GM23338 (cell line): ENCODE results near the gene C22orf39. TPM values are rescaled to one million over a fixed set of nuclear protein-coding genes. Genes with fewer than 3 reads are reported as not detected.

ENCODE experiments used
- ATAC-seq: fragments of 200-7000 bp; cut with Tn5 transposase; 3 replicates; pipeline ENCODE4 v1.9.1; 2020
- DNase-seq: peaks from one replicate; pipeline ENCODE4 v3.0.0-alpha.2; 2015; ENCODE audit warnings: low spot score
- H2AFZ ChIP-seq: fragments of 200-600 bp; sonication (generic); 2 replicates; pipeline ENCODE4 v1.8.0; 2016; ENCODE audit warnings: antibody characterized with exemption, mild to moderate bottlenecking, moderate library complexity
- H3F3A ChIP-seq: fragments of 200-600 bp; sonication (generic); replicated peaks from 2 replicates; pipeline ENCODE4 v1.8.0; 2017; ENCODE audit warnings: antibody characterized with exemption, mixed run types, low read depth
- H3K27ac ChIP-seq: fragments of 200-600 bp; sonication (generic); 2 replicates; pipeline ENCODE4 v1.6.1; 2016; ENCODE audit warnings: low read depth
- H3K27me3 ChIP-seq: fragments of 200-600 bp; sonication (generic); 2 replicates; pipeline ENCODE4 v1.8.0; 2016; ENCODE audit warnings: mild to moderate bottlenecking, mixed run types, moderate library complexity; ENCODE audit not compliant: insufficient read depth
- H3K36me3 ChIP-seq: fragments of 200-600 bp; sonication (generic); 2 replicates; pipeline ENCODE4 v1.8.0; 2016; ENCODE audit warnings: mild to moderate bottlenecking; ENCODE audit not compliant: insufficient read depth
- H3K4me1 ChIP-seq: fragments of 200-600 bp; sonication (generic); 2 replicates; pipeline ENCODE4 v1.8.0; 2016; ENCODE audit warnings: mild to moderate bottlenecking, moderate library complexity; ENCODE audit not compliant: insufficient read depth
- H3K4me2 ChIP-seq: fragments of 200-600 bp; sonication (generic); 2 replicates; pipeline ENCODE4 v1.7.1; 2017; ENCODE audit warnings: mixed run types
- H3K4me3 ChIP-seq: fragments of 200-600 bp; sonication (generic); 2 replicates; pipeline ENCODE4 v1.6.1; 2016; ENCODE audit warnings: mixed run types
- H3K79me2 ChIP-seq: fragments of 200-600 bp; sonication (generic); replicated peaks from 2 replicates; pipeline ENCODE4 v1.8.0; 2017; ENCODE audit warnings: mild to moderate bottlenecking; ENCODE audit not compliant: insufficient read depth
- H3K9me2 ChIP-seq: fragments of 200-600 bp; sonication (generic); 2 replicates; pipeline ENCODE4 v1.8.0; 2017; ENCODE audit not compliant: insufficient read depth
- H4K20me1 ChIP-seq: fragments of 200-600 bp; sonication (generic); replicated peaks from 2 replicates; pipeline ENCODE4 v1.8.0; 2017; ENCODE audit warnings: mild to moderate bottlenecking; ENCODE audit not compliant: insufficient read depth
- H3K27ac Mint-ChIP-seq: 2 replicates; pipeline ENCODE4 v1.8.0; 2020; ENCODE audit warnings: inconsistent platforms, mild to moderate bottlenecking, moderate library complexity, mixed read lengths
- H3K27me3 Mint-ChIP-seq: 3 replicates; pipeline ENCODE4 v1.8.0; 2022; ENCODE audit warnings: low read depth, mild to moderate bottlenecking, moderate library complexity, mixed read lengths, inconsistent platforms; ENCODE audit not compliant: insufficient read depth, poor library complexity
- H3K36me3 Mint-ChIP-seq: 3 replicates; pipeline ENCODE4 v1.8.0; 2021; ENCODE audit warnings: low read depth, mild to moderate bottlenecking, inconsistent platforms, moderate library complexity, mixed read lengths
- H3K4me1 Mint-ChIP-seq: 3 replicates; pipeline ENCODE4 v1.8.0; 2020; ENCODE audit warnings: mild to moderate bottlenecking, inconsistent platforms, mixed read lengths
- H3K4me3 Mint-ChIP-seq: 3 replicates; pipeline ENCODE4 v1.8.0; 2021; ENCODE audit warnings: moderate library complexity, mild to moderate bottlenecking, inconsistent platforms, mixed read lengths
- H3K9me3 Mint-ChIP-seq: 3 replicates; pipeline ENCODE4 v1.8.0; 2020; ENCODE audit warnings: moderate library complexity, mild to moderate bottlenecking, inconsistent platforms, mixed read lengths
- CREB1 ChIP-seq: fragments of 250-450 bp; sonication (Bioruptor Pico); IDR thresholded peaks from 2 replicates; pipeline ENCODE4 v1.5.0; 2020; ENCODE audit warnings: low read depth, mild to moderate bottlenecking, moderate library complexity
- CTCF ChIP-seq, 2 experiments: fragments of 200-600 bp in 1 of 2; sonication (generic) in 1 of 2; conservative IDR thresholded peaks; 2 replicates each; pipeline versions ENCODE4 v1.5.1 to v1.6.1; 2016 to 2017; ENCODE audit warnings: antibody characterized with exemption in 2 of 2, low read depth in 2 of 2, mild to moderate bottlenecking in 2 of 2, moderate library complexity in 1 of 2
- EZH2phosphoT487 ChIP-seq: fragments of 200-600 bp; sonication (generic); IDR thresholded peaks from one replicate; pipeline ENCODE4 v1.8.1; 2018; ENCODE audit warnings: antibody characterized with exemption; ENCODE audit not compliant: unreplicated experiment
- JUNB ChIP-seq: IDR thresholded peaks from one replicate; pipeline ENCODE4 v1.6.1; 2016; ENCODE audit warnings: antibody characterized with exemption; ENCODE audit not compliant: unreplicated experiment
- NANOG ChIP-seq: IDR thresholded peaks from 2 replicates; pipeline ENCODE4 v1.6.1; 2016; ENCODE audit warnings: antibody characterized with exemption, borderline replicate concordance
- POLR2AphosphoS5 ChIP-seq: IDR thresholded peaks from 2 replicates; pipeline ENCODE4 v1.6.1; 2016; ENCODE audit warnings: antibody characterized with exemption, low read depth
- ZNF114 ChIP-seq: fragments of 250-450 bp; sonication (Bioruptor Pico); IDR thresholded peaks from 2 replicates; pipeline ENCODE4 v1.5.0; 2020; ENCODE audit warnings: mild to moderate bottlenecking, moderate library complexity
- ZNF331 ChIP-seq: fragments of 250-450 bp; sonication (Bioruptor Pico); IDR thresholded peaks from 2 replicates; pipeline ENCODE4 v1.5.0; 2020; ENCODE audit warnings: low read depth, mild to moderate bottlenecking, moderate library complexity
- long read RNA-seq: library from polyadenylated mRNA; unstranded; transcript quantifications from one replicate; pipeline ENCODE4 v2.0.0, GENCODE V29; 2020; ENCODE audit not compliant: unreplicated experiment
- polyA plus RNA-seq: library from polyadenylated mRNA; unstranded; fragments of >200 nt; fragmentation: Nextera tagmentation; extraction: Ambion mirVana; gene quantifications from 2 replicates; pipeline ENCODE4 v1.2.1, GENCODE V29; 2016
- total RNA-seq: library from RNA; depleted of rRNA; stranded (reverse); fragments of >200 nt; shearing (Covaris generic); gene quantifications from 2 replicates; pipeline ENCODE4 v1.2.3, GENCODE V29; 2014; rRNA removed
- TF ChIP-seq, protein P1 (sequence below): IDR thresholded peaks from 2 replicates; pipeline ENCODE4 v1.6.1; 2016; ENCODE audit warnings: antibody characterized with exemption

C22orf39 gene
- total RNA-seq = 24.5 and 40.2 TPM in 2 replicates
- polyA plus RNA-seq = 37.4 and 38.3 TPM in 2 replicates
- long read RNA-seq, transcript C22orf39-203 (3 exons, 1,005 nt) = major isoform, 18 of 38 reads
- long read RNA-seq, transcript C22orf39-202 (3 exons, 3,350 nt) = minor isoform, 10 of 38 reads
- long read RNA-seq, partial matches to known transcripts = 5 of 38 reads
- long read RNA-seq, other reads (novel, unspliced or antisense) = 5 of 38 reads

DNA sequence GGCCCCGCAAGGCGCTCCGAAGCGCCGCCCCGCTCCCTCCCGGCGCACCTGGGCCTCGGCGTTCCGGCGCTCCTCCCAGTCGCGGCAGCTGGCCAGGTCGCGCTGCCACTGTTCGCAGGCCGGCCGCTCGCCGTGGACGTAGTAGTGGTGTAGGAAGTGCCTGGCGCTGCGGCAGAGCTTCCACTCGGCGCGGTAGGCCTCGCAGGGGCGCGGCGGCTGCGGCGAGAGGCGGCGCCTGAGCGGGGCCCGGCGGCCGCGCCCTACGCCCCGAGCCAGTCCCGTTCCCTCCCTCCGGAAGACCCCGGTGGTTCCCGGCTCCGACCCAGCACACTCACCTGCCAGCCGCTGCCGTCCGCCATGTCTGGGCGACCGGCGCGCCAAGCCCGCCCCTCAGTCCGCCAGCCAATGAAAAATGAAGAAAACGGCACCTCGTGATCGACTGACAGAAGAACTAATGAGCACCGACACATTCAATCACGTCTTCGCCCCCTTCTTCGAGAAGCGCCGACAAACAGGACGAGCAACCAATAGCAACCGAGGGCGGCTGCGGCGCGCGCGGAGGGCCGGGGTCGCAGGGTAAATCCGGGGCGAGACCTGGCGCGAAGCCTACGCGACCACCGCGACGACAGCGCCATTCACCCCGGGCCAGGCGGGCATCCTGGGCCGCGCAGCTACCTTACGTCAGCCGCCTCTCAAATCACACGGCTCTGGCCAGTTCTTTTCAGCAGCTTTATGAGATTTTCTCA is at the start of gene C22orf39:
Gene C22orf39, minus strand, starts transcription at position 382 of the 746 bp plus-strand sequence. Its CDS starts 23 bp downstream, at position 359.
- Mint-ChIP-seq H3K4me3 (peak within 1 kb of the TSS; percentile 91), H3K9me3 (no peaks in the 10 kb centered on the region; the same call in 2 of the 3 replicates), H3K27ac (peak within 1 kb of the TSS; percentile 85), H3K4me1 (peaks cover 17% of the 10 kb centered on the region), H3K27me3 (peaks cover 14% of the 10 kb centered on the region), H3K36me3 (peaks cover 51% of the 10 kb centered on the region)
- ATAC-seq (peak; percentile 84), DNase-seq (peak; percentile 98)
- H2AFZ ChIP-seq = peak within 1 kb of the TSS; percentile 93
- peaks cover 31% of the 10 kb centered on the region for H3K79me2 ChIP-seq
- no peaks in the 10 kb centered on the region for H3K9me2 ChIP-seq
- H4K20me1 ChIP-seq = peaks cover 44% of the 10 kb centered on the region
- peak within 1 kb of the TSS; percentile 77 for H3K4me3 ChIP-seq
- no peak for TF ChIP-seq ZNF331 (CRISPR knock-in tag)
- peak; percentile 90 for TF ChIP-seq CREB1 (CRISPR knock-in tag)
- TF ChIP-seq POLR2AphosphoS5 = peak; percentile 73
- TF ChIP-seq NANOG = no peak
- H3K27ac ChIP-seq = peak within 1 kb of the TSS; percentile 93
- peak within 1 kb of the TSS; percentile 91 for H3K4me2 ChIP-seq
- H3K4me1 ChIP-seq = peaks cover 12% of the 10 kb centered on the region; the same call in 1 of the 2 replicates
- H3K27me3 ChIP-seq = peaks cover 8% of the 10 kb centered on the region
- peaks cover 11% of the 10 kb centered on the region; the same call in 1 of the 2 replicates for H3F3A ChIP-seq
- H3K36me3 ChIP-seq = peaks cover 2% of the 10 kb centered on the region

- H3K4me1 ChIP-seq = no peaks in the 10 kb centered on the region
- no peak overlapping the region for H3K4me2 ChIP-seq
- no peaks in the 10 kb centered on the region for H3K4me1 Mint-ChIP-seq
- H3K9me2 ChIP-seq = no peaks in the 10 kb centered on the region
- no peaks in the 10 kb centered on the region for H3K79me2 ChIP-seq
- no peak for ATAC-seq
- H3K4me3 Mint-ChIP-seq = no peak overlapping the region
- peaks cover 18% of the 10 kb centered on the region; the same call in 1 of the 2 replicates for H3K36me3 ChIP-seq
- H3K27ac ChIP-seq = no peak overlapping the region
- peaks cover 31% of the 10 kb centered on the region for H3K36me3 Mint-ChIP-seq
- no peaks in the 10 kb centered on the region for H3F3A ChIP-seq
- H3K27me3 Mint-ChIP-seq = peaks cover 5% of the 10 kb centered on the region
- no peak for TF ChIP-seq JUNB
- TF ChIP-seq CTCF (conservative IDR thresholded peaks at IDR 0.05; ENCODE audit: low read depth in 2 of 2) = no peak
- H4K20me1 ChIP-seq = peaks cover 3% of the 10 kb centered on the region; the same call in 1 of the 2 replicates
- H2AFZ ChIP-seq = no peak overlapping the region
- no peaks in the 10 kb centered on the region for H3K27me3 ChIP-seq
- H3K9me3 Mint-ChIP-seq = no peaks in the 10 kb centered on the region
- no peak overlapping the region for H3K4me3 ChIP-seq
- H3K27ac Mint-ChIP-seq = no peak overlapping the region
- no peak for DNase-seq
Observed at GRCh38 chr22:19497245-19497644, 49.7 kb upstream of the C22orf39 start.

- H3K27me3 ChIP-seq = no peaks in the 10 kb centered on the region
- H3K4me2 ChIP-seq = no peak overlapping the region
- Mint-ChIP-seq H3K4me1 (no peaks in the 10 kb centered on the region), H3K27ac (no peak overlapping the region), H3K4me3 (no peak overlapping the region), H3K36me3 (peaks cover 35% of the 10 kb centered on the region), H3K27me3 (peaks cover 5% of the 10 kb centered on the region), H3K9me3 (no peaks in the 10 kb centered on the region)
- H2AFZ ChIP-seq = no peak overlapping the region
- peaks cover 3% of the 10 kb centered on the region; the same call in 1 of the 2 replicates for H4K20me1 ChIP-seq
- peaks cover 18% of the 10 kb centered on the region; the same call in 1 of the 2 replicates for H3K36me3 ChIP-seq
- H3K27ac ChIP-seq = no peak overlapping the region
- no peak overlapping the region for H3K4me3 ChIP-seq
- TF ChIP-seq ZNF114 (no peak), ZNF331 (CRISPR knock-in tag) (no peak), POLR2AphosphoS5 (no peak), EZH2phosphoT487 (no peak)
- TF ChIP-seq, protein P1, sequence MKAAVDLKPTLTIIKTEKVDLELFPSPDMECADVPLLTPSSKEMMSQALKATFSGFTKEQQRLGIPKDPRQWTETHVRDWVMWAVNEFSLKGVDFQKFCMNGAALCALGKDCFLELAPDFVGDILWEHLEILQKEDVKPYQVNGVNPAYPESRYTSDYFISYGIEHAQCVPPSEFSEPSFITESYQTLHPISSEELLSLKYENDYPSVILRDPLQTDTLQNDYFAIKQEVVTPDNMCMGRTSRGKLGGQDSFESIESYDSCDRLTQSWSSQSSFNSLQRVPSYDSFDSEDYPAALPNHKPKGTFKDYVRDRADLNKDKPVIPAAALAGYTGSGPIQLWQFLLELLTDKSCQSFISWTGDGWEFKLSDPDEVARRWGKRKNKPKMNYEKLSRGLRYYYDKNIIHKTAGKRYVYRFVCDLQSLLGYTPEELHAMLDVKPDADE = no peak
- H3K4me1 ChIP-seq = no peaks in the 10 kb centered on the region
- no peaks in the 10 kb centered on the region for H3F3A ChIP-seq
- DNase-seq (no peak), ATAC-seq (no peak)
- H3K79me2 ChIP-seq = no peaks in the 10 kb centered on the region; the same call in 1 of the 2 replicates
- no peaks in the 10 kb centered on the region for H3K9me2 ChIP-seq
Observed at GRCh38 chr22:19496324-19496630, 48.8 kb upstream of the C22orf39 start.
